ENCODE data around the gene DNAJC15.
"Not testable (repeated sequence)": the region's sequence is repeated elsewhere in the genome, so short reads cannot be mapped to it uniquely, and the experiment has no call there.

The DNAJC15 gene

GRCh38 chr13:43023289-43023963 is at the start of gene DNAJC15:
Gene DNAJC15 (plus strand): TSS chr13:43023586. CDS start chr13:43023627, 41 bp downstream.
- DNase-seq (ENCODE audit: low read depth in 2 of 2): peak; percentile 68 to 72

- no peak for DNase-seq (ENCODE audit: low read depth in 2 of 2)
Observed at GRCh38 chr13:42976066-42976465, 47.3 kb upstream of the DNAJC15 start.

GRCh38 chr13:42977219-42977659 is 46.1 kb upstream of the DNAJC15 start:
- DNase-seq (ENCODE audit: low read depth in 2 of 2): no peak

- DNase-seq (ENCODE audit: low read depth in 2 of 2): no peak
Observed at GRCh38 chr13:42981317-42981716, 42.1 kb upstream of the DNAJC15 start.

GRCh38 chr13:42981853-42982252 is 41.5 kb upstream of the DNAJC15 start:
- DNase-seq (ENCODE audit: low read depth in 2 of 2): no peak

- DNase-seq (ENCODE audit: low read depth in 2 of 2): no peak
Observed at GRCh38 chr13:42984026-42984425, 39.4 kb upstream of the DNAJC15 start.

- no peak for DNase-seq (ENCODE audit: low read depth in 2 of 2)
Observed at GRCh38 chr13:42984691-42985090, 38.7 kb upstream of the DNAJC15 start.

- no peak for DNase-seq (ENCODE audit: low read depth in 2 of 2)
Observed at GRCh38 chr13:42985312-42986175, 37.8 kb upstream of the DNAJC15 start.

- DNase-seq (ENCODE audit: low read depth in 2 of 2): no peak
Observed at GRCh38 chr13:42986176-42986574, 37.2 kb upstream of the DNAJC15 start.

- DNase-seq (ENCODE audit: low read depth in 2 of 2): no peak
Observed at GRCh38 chr13:42990291-42991232, 32.8 kb upstream of the DNAJC15 start.

GRCh38 chr13:42991233-42991897 is 32.0 kb upstream of the DNAJC15 start:
- DNase-seq (ENCODE audit: low read depth in 2 of 2): not testable (repeated sequence)

GRCh38 chr13:42991898-42992763 is 31.3 kb upstream of the DNAJC15 start, which contains the start of gene EPSTI1:
Gene EPSTI1 (minus strand): TSS chr13:42992241. CDS start chr13:42992165, 76 bp downstream.
- DNase-seq (ENCODE audit: low read depth in 2 of 2): peak; percentile 62

- DNase-seq (ENCODE audit: low read depth in 2 of 2): no peak
Observed at GRCh38 chr13:42992764-42993122, 30.6 kb upstream of the DNAJC15 start.

- DNase-seq (ENCODE audit: low read depth in 2 of 2): no peak
Observed at GRCh38 chr13:42994878-42995277, 28.5 kb upstream of the DNAJC15 start.

GRCh38 chr13:42996584-42996983 is 26.8 kb upstream of the DNAJC15 start:
- DNase-seq (ENCODE audit: low read depth in 2 of 2): no peak

- DNase-seq (ENCODE audit: low read depth in 2 of 2): no peak
Observed at GRCh38 chr13:42997381-42997780, 26.0 kb upstream of the DNAJC15 start.

GRCh38 chr13:42999491-42999890 is 23.9 kb upstream of the DNAJC15 start:
- no peak for DNase-seq (ENCODE audit: low read depth in 2 of 2)

- no peak for DNase-seq (ENCODE audit: low read depth in 2 of 2)
Observed at GRCh38 chr13:43000676-43001075, 22.7 kb upstream of the DNAJC15 start.

GRCh38 chr13:43002021-43002420 is 21.4 kb upstream of the DNAJC15 start:
- DNase-seq (ENCODE audit: low read depth in 2 of 2): no peak

GRCh38 chr13:43003010-43003409 is 20.4 kb upstream of the DNAJC15 start:
- DNase-seq (ENCODE audit: low read depth in 2 of 2): no peak

Measured in stimulated activated CD4-positive, alpha-beta T cell treated with anti-CD3 and anti-CD28 coated beads, Interleukin-15, amount 100 ng/mL, for 48 hours (primary cell).